GM12878 (cell line): ENCODE results near the gene ISG20. TPM values are rescaled to one million over a fixed set of nuclear protein-coding genes. Genes with fewer than 3 reads are reported as not detected.
A peak's percentile ranks its signal among the peaks of the same experiment; 100 is the strongest.

Source experiments
- ATAC-seq: fragments of 200-7000 bp; cut with Tn5 transposase; 3 replicates; pipeline ENCODE4 v1.9.1; 2020; ENCODE audit warnings: mild to moderate bottlenecking, moderate library complexity
- BruUV-seq: library from RNA; stranded (reverse); fragments of 400-500 nt; replicated peaks from 2 replicates; lab custom pipeline; 2021; lab: Mats Ljungman, UMichigan
- CTCF ChIA-PET: fragments of 300-600 bp; sonication (Branson Sonifier 250); formaldehyde crosslinking; extraction: SDS; loops from one replicate; lab custom pipeline; 2021; ENCODE audit warnings: inconsistent platforms; lab: Yijun Ruan, JAX
- POLR2A ChIA-PET: fragments of 350-600 bp; formaldehyde crosslinking; extraction: SDS; loops from one replicate; lab custom pipeline; 2021; ENCODE audit warnings: inconsistent platforms; lab: Charles Lee
- RAD21 ChIA-PET: fragments of 300-600 bp; sonication (Branson Sonifier 250); formaldehyde crosslinking; loops from one replicate; lab custom pipeline; 2023; ENCODE audit warnings: antibody characterized with exemption; ENCODE audit not compliant: unreplicated experiment; lab: Charles Lee
- SMC1A ChIA-PET: fragments of 300-600 bp; sonication (Branson Sonifier 250); formaldehyde crosslinking; loops from one replicate; lab custom pipeline; 2023; ENCODE audit not compliant: unreplicated experiment, uncharacterized antibody; lab: Charles Lee
- DNase-seq: peaks from one replicate; pipeline ENCODE4 v3.0.0-alpha.2; 2011; ENCODE audit warnings: low read depth, low spot score
- FAIRE-seq: peaks from 3 replicates; lab custom pipeline; 2011; peaks lifted over from hg19 to GRCh38; lab: Jason Lieb, UNC
- H2AFZ ChIP-seq: 2 replicates; pipeline ENCODE4 v1.6.0; 2011; ENCODE audit warnings: low read depth, low read length, control low read depth; ENCODE audit not compliant: control insufficient read depth
- H3K27ac ChIP-seq: 2 replicates; pipeline ENCODE4 v1.5.1; 2011; ENCODE audit warnings: control low read depth; ENCODE audit not compliant: control insufficient read depth, insufficient read depth
- H3K27me3 ChIP-seq, 2 experiments: replicated peaks in 1 of 2; 2 replicates each; pipeline versions ENCODE4 v1.6.0 to v1.6.1; 2011; ENCODE audit warnings: low read length in 1 of 2; ENCODE audit not compliant: control insufficient read depth in 2 of 2, insufficient read depth in 2 of 2
- H3K36me3 ChIP-seq, 2 experiments: 2 replicates each; pipeline ENCODE4 v1.5.1; 2011; ENCODE audit warnings: low read length in 1 of 2; ENCODE audit not compliant: control insufficient read depth in 2 of 2, insufficient read depth in 2 of 2
- H3K4me1 ChIP-seq: 2 replicates; pipeline ENCODE4 v1.6.1; 2011; ENCODE audit warnings: mild to moderate bottlenecking, low read length, moderate library complexity, mixed read lengths; ENCODE audit not compliant: control insufficient read depth, insufficient read depth
- H3K4me2 ChIP-seq: 2 replicates; pipeline ENCODE4 v1.6.0; 2011; ENCODE audit warnings: control low read depth; ENCODE audit not compliant: control insufficient read depth, insufficient read depth
- H3K4me3 ChIP-seq: fragments of 200-600 bp; sonication (generic); 2 replicates; pipeline ENCODE4 v1.5.1; 2016
- H3K79me2 ChIP-seq: 2 replicates; pipeline ENCODE4 v1.6.0; 2011; ENCODE audit warnings: low read length; ENCODE audit not compliant: control insufficient read depth, insufficient read depth
- H3K9ac ChIP-seq: 2 replicates; pipeline ENCODE4 v1.8.0; 2011; ENCODE audit warnings: low read length, control low read depth, mixed read lengths; ENCODE audit not compliant: control insufficient read depth, insufficient read depth
- H3K9me3 ChIP-seq: replicated peaks from 3 replicates; pipeline ENCODE4 v1.5.1; 2011; ENCODE audit warnings: mild to moderate bottlenecking, low read length; ENCODE audit not compliant: control insufficient read depth, insufficient read depth
- H4K20me1 ChIP-seq: 2 replicates; pipeline ENCODE4 v1.6.0; 2011; ENCODE audit not compliant: control insufficient read depth, insufficient read depth
- MEF2A ChIP-seq: IDR thresholded peaks from 2 replicates; pipeline ENCODE4 v1.6.1; 2011; ENCODE audit warnings: low read depth, mild to moderate bottlenecking, low read length, moderate library complexity; ENCODE audit not compliant: insufficient read depth
- POLR2A ChIP-seq: IDR thresholded peaks from 2 replicates; pipeline ENCODE4 v1.6.1; 2011; ENCODE audit warnings: low read depth, mild to moderate bottlenecking, low read length
- WGBS: methylation state at CpG from one replicate; pipeline ENCODE4 v1.1.6; 2016; ENCODE audit warnings: low lambda C conversion rate; ENCODE audit not compliant: insufficient replicate concordance, insufficient coverage; ENCODE audit errors: missing lambda C conversion rate; 5-methylcytosine and 5-hydroxymethylcytosine counted together
- in situ Hi-C: fragments of 300-500 bp; cut with MboI; formaldehyde crosslinking; loops from 9 replicates; pipeline ENCODE4 v1.14.3; 2018; ENCODE audit warnings: mixed read lengths
- intact Hi-C: fragments of 100-400 bp; cut with micrococcal nuclease; formaldehyde crosslinking; loops from one replicate; pipeline ENCODE4 v1.14.2; 2022; ENCODE audit not compliant: unreplicated experiment
- polyA plus RNA-seq, 11 experiments: library from polyadenylated mRNA; depleted of rRNA in 4 of 11; unstranded in 6 of 11; stranded (reverse) in 5 of 11; fragments of >200 nt; fragmentation: Nextera tagmentation in 4 of 11; fragmentation: Illumina TruSeq in 1 of 11; extraction: Ambion mirVana in 4 of 11; extraction: Trizol in 1 of 11; gene quantifications; 1 replicate in 1 of 11; 2 replicates in 10 of 11; pipeline versions ENCODE4 v1.2.1 to v1.2.3, GENCODE V29; 2011 to 2016; ENCODE audit warnings: inconsistent platforms in 2 of 11, missing spikeins in 2 of 11, low read depth in 1 of 11
- total RNA-seq, 4 experiments: library from RNA; depleted of rRNA in 3 of 4; stranded (reverse); fragments of >200 nt in 3 of 4; fragmentation: Illumina TruSeq in 1 of 4; extraction: Trizol in 1 of 4; gene quantifications; 2 replicates each; pipeline versions ENCODE4 v1.2.1 to v1.2.3, GENCODE V29; 2013 to 2021

Gene ISG20
- total and polyA plus RNA-seq, 10 of the 15 experiments (the other 5 are each of a cell fraction or from before 2014, with no cell fraction given), result 23.4 to 210 (median 85.9) TPM

DNA sequence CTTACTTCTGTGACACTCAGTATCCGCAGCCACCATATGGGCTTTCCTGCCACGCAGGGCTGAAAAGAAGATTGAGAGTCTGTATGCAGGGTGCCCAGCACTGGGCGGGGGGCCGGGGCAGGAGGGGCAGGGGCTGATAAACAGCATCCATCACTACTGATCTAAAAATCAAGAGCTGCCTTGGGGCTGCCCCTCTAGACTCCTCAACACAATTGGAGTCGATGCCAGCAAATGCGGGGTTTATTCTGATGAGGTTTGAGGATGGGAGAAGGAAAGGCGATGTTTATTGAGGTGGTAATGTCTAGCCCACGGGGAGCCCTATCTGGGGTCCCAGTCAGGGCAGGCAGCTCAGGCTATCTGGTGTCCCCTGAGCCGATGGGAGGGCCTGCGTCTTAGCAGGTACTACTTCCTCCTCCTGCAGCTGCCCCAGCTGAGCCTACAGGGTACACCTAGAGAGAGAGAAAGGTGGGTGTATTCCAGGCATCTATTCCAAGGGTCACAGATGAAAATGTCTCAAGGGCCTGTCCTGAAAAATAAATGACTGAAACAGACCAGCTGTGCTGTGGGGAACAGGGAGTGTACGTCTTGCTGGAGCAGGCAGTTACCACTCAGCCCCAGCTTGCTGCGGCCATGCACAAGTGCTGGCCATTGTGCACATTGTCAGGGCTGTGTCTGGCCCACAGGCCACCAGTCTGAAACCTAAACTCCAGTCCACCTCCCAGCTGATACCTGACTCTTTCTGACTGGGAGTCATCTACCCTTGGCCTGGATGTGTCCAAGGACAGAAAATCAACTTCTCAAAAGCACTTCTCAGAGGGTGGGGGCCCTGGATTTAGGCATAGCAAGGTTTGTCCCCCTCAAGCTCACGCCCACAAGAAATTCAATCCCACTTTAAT, 19.5 kb downstream of the ISG20 start:
- TF ChIP-seq MEF2A (no peak), POLR2A (0 out of 2 replicates have a peak, but pooled peaks have one; percentile 24)
- H3K4me1 ChIP-seq, result peaks cover 15% of the 10 kb centered on the region
- in situ Hi-C loops (no loop called here), intact Hi-C loops (no loop called here)
- no peaks in the 10 kb centered on the region for H3K79me2 ChIP-seq
- H2AFZ ChIP-seq, result no peak overlapping the region
- FAIRE-seq (no peak), ATAC-seq (no peak), DNase-seq (no peak)
- RAD21 ChIA-PET, result interaction anchor here (2.3 to 4.2 kb wide), 2 partner anchors 34 to 36 kb away, joined by 9 to 40 read pairs; partner anchors contain the start of gene AEN
- no TSS peak for BruUV-seq
- H3K4me3 ChIP-seq, result no peak overlapping the region
- SMC1A ChIA-PET, result interaction anchor here (0.8 to 4.9 kb wide), 3 partner anchors 25 to 43 kb away, joined by 3 to 37 read pairs (median 4); no protein-coding TSS in a partner anchor
- no peaks in the 10 kb centered on the region for H3K27me3 ChIP-seq
- no peaks in the 10 kb centered on the region for H3K9me3 ChIP-seq
- H3K9ac ChIP-seq, result no peak overlapping the region
- CTCF ChIA-PET, result interaction anchor here (0.9 to 5.8 kb wide), 8 partner anchors 11 to 43 kb away, joined by 3 to 61 read pairs (median 9); no protein-coding TSS in a partner anchor
- H3K4me2 ChIP-seq, result no peak overlapping the region
- 80% methylated on average over 13 of the region's 13 CpGs for WGBS
- no peaks in the 10 kb centered on the region; a peak in 2 of 4 replicates for H3K36me3 ChIP-seq
- POLR2A ChIA-PET, result interaction anchor here (1.5 kb wide), 1 partner anchor 16 kb away, joined by 3 read pairs; no protein-coding TSS in a partner anchor
- no peaks in the 10 kb centered on the region for H4K20me1 ChIP-seq
- no peak overlapping the region for H3K27ac ChIP-seq
